Right lung (tissue), 5 donors: ENCODE results near the gene ANAPC2. TPM values are rescaled to one million over a fixed set of nuclear protein-coding genes. Genes with fewer than 3 reads are reported as not detected.
"Not testable (repeated sequence)": the region's sequence is repeated elsewhere in the genome, so short reads cannot be mapped to it uniquely, and the experiment has no call there.

Experiments
- DNase-seq, 2 donors: peaks; one replicate each; pipeline ENCODE4 v3.0.0-alpha.2; 2013
- polyA plus RNA-seq, 5 donors: library from polyadenylated mRNA; unstranded; fragments of 120-200 nt; gene quantifications; one replicate each; pipeline versions ENCODE4 v1.2.1 to v1.2.3, GENCODE V29; 2013; ENCODE audit warnings: inconsistent platforms in 1 of 5, low replicate concordance in 1 of 5; ENCODE audit not compliant: insufficient read length in 5 of 5, insufficient read depth in 1 of 5

ANAPC2 gene
- polyA plus RNA-seq, 5 donors, result 34.4 to 53.0 (median 44.4) TPM

DNA sequence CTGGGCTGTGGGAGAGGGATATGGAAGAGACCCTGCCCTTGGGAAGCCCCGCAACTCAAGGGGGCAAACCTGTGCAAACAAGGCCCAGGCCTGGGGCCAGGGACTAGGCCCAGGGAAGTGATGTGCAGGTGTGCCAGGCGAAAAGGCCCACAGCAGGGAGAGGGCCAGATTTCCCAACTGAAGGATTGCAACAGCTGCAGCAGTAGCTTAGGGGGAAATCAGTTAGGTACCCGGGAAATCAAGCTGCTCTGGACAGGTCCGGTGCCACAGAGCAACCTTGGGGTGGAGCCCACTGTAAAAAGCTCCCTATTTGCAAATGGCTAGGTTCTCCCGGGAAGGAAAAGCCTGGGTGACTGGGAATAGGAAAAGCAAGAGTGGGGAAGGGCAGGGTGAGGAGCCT lies 39.0 kb downstream of the ANAPC2 start:
- no peak for DNase-seq

DNA sequence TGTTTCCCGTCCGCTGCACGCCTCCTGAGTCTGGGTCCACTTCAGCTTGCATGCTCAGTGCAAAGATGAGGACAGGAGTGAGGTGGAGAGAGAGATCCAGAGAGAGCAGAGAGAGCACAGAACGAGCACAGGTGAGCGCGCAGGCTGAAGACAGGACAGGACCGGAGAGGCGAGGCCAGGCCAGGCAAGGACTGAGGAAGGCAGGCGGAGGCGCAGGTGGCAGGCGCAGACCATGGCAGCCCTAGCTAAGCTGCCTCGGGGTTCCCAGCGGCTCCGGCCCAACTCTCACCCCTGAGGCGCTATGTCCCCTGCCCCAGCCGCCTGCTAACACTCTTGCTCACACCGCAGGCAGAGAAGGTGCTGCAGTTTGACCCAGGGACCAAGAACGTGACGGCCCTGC lies 39.7 kb downstream of the ANAPC2 start:
- no peak for DNase-seq

DNA sequence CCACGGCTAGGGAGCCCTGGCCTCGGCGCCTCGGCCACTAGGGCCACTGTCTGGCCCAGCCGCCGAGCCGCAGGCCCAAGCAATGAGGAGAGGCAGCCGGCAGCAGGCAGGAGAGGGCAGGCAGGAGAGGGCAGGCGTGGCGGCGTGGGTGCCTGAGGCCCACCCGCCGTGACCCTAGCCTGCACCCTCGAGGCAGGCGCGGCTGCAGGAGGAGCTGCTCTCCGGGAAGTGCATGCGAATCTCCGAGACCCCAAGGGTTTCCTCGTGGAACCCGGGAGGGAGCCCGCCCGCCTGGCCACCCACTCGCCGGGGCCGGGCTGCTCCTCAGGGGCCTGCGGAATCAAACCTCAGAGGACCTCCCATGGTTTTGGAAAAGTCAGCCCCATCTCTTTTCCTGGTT lies 40.1 kb downstream of the ANAPC2 start:
- DNase-seq, result no peak

DNA sequence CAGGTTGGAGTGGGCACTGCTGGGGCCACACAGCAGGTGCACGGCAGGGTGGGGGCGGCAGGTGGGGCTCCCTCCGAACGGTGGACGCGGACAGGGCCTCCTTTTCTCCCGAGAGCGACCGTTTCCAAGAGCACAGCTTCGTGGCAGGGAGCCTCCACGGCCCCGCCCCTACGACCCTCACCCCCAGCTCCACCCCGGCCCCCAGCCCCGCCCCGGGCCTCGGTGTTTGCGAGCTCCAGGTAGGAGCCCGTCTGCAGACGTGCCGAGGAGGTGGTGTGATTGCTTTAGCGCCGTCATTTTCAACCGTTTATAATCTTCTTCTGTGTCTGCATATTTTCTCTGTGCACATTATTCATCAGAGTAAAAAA lies 40.6 kb downstream of the ANAPC2 start:
- DNase-seq, result no peak

DNA sequence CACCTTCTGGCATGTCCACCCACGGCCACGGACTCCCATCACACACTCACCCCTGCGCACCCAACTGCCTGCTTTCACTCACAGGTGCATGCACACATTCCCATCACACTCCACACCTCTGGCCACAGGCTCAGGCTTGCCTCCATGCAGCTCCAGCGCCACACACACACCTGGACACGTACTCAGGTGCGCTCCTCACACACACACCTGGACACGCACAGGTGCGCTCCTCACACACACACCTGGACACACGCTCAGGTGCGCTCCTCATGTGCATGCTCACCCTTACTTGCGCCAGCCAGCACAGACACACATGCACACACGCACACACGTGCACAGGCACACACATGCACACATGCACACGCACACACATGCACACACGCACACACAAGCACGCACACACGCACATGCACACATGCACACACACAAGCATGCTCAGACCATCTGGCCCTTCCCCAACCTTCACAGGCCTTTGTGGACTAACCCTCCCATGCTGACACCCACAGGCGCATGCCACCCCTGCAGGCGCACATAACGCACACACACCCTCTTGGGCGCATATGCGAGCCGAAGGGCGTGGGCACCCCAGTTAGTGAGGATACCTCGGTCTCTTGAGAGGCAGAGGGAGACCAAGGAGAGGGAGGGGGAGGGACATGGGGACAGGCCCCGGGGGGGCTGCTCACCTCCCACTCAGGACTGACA lies 41.1 kb downstream of the ANAPC2 start:
- DNase-seq, result no peak

DNA sequence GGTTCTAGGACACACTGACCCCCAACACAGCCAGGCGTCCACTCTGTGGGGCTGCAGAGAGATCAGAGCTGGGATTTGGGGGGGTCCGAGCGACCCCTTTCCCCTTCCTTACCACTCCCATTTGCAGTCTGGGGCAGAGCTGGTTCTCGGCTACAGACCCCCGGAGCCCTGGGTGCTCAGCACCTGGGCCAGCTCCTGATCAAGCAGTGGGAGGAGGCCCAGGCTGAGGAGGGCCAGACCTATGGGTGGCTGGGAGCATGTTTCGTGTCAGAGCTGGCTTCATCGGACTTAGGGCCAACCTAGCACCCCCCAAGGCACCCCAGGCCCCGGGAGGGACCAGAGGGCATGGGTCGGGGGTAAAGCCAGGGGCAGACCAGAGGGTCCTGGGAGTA lies 41.8 kb downstream of the ANAPC2 start:
- no peak for DNase-seq

DNA sequence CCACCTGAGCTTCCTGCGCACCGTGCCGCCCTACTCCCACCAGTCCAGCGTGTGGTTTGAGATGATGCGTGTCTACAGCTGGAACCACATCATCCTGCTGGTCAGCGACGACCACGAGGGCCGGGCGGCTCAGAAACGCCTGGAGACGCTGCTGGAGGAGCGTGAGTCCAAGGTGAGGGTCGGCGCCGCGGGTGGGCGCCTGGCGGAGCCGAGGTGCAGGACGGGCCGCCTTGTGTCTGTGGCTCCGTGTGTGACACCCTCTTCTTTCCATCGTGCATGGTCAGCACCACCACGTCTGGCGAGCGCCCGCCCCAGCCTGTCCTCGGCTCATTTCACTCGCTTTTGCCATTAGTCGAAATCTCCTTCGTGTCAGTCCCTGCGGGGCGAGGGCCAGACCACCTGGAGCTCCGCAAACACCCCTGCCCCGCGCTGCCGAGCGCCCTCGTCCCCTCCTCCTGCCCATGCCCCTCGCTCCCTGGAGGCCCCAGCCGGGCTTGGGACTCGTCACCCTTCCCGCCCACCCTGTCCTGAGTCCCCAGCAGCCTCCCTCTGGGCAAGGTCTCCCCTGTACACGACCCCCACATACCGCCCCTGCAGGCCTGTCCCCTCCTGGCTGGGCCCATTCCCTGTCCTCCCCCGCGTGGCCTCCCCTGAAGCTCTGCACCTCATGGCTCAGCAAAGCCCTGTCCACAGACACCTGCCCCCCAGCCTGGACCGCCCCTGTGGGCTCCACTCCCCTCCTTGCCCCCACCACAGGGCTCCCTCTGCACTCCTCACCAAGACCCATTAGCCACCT lies 42.4 kb downstream of the ANAPC2 start:
- no peak for DNase-seq

DNA sequence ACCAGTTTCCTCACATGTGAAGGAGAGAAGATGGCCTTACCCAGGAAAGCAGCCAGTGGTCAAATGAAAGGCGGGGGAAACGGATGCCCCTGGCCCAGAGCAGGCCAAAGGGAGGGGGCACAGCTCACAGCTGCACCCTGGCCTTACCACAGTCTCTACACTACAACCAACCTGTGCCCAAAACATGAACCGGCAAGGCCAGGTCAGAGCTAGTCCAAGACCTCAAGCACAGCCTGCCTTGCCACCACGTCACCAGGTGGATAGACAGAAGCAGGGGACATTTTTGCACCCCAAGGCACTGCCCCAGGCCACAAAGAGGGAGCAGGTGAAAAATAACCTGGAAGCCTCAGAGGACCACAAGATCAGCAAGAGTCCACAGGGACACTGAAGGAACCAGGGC lies 44.9 kb downstream of the ANAPC2 start:
- no peak for DNase-seq

DNA sequence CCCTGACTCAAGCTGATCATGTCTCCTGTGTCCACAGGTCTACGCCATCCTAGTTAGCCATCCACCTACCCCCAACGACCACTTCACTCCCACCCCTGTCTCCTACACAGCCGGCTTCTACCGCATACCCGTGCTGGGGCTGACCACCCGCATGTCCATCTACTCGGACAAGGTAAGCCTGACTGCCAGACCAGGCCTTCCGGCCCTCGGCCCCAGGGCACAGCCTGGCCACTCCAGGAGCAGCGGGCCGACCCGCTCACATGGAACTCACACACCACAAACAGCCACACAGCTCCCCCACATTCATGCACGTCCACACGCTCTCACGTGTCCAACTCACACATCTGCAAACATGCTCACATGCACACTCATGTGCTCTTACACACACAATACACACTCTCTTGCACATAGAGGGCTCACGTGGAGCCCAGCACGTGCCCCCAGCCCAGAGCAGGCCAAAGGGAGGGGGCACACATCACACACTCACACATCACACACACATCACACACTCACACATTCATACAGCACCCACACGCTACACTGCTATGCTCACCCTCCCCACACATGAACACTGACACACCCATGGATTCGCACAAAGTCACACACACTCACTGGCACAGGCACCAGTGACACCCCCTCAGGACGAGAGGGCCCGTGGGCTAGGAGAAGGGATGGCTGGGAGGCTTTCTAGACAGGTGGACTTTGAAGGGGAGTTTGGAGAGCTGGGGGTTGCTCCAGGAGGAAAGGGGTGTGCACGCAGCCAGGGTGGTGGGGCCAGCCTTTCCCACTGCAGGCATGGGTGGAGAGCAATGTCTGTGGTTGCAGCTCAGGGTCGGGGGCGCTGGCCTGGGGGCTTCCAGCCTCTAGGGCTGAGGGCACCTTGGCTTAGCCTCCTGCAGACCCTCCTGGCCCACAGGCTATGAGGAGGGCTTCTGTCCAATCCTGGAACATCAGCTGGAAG lies 46.1 kb downstream of the ANAPC2 start:
- DNase-seq, result no peak

DNA sequence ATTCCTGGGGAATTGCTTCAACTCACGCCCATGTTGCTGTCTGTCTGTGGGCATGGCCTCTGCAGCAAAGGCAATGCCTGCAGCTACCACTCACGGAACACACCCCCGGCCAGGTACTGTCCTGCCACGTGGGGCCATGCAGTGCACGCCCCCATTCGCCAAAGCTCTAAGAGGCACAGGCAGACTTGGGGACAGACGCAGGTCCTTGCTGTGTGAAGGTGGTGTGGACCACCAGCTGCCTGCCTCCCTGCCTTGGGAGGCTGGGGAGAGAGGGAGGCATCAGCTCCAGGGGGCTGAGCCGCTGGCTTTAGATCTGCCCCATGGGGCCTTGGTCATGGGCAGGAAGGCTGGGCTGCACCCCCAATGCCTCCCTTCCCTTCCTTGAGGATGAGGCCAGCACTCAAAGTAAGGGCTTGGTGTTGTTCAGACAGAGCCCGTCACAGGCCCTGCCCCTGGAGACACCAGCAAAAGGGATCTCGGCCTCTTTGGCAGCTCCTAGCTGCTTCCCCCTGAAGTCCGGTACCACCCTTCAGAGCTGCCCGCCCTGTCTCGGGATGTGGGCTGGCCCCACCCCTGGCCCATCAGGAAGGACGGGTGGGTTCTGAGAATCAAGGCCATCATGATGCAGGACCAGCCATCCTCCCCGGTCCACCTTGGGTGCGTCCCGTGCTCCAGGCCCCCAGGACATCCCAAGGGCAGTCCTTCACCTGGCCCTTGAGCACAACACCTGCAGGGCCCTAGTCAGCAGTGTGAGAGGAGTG lies 47.1 kb downstream of the ANAPC2 start:
- no peak for DNase-seq

DNA sequence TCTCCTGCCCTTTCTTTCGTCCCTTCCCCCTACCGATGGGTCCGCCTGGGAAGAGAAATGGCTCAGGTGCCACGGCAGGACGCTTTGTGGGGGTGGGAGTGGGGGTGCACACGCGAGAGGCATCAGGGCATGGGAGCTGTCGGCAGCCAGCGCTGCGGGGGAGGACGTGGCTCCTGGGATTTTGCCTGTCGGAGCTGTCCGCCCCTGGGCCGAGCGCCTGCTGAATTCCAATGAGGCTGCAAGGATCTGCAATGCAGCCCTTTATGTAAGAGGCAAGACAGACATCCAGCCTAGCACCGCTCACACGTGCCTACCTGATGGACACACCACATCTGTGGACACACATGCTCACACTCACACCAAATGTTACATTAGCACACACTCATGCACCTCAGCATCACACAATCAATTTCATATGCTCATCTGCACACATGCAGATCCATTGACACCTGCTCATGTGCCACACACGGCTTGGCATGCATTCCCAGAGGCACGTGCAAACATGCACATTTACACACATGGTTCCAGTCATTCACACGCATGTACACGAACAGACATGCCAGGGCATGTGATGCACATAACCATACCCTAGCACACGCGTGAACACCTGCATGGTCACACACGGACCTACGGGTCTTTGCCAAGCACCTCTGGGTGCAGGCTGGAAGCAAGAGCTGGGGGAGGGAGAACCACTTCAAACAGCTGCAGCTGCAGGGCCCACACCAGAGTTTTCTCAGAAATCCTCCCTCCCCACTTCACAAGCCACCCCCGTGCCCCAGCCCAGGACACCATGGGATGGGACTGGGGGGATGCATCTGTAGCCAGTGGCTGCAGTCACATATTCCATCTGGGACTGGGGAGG lies 48.0 kb downstream of the ANAPC2 start:
- no peak for DNase-seq

DNA sequence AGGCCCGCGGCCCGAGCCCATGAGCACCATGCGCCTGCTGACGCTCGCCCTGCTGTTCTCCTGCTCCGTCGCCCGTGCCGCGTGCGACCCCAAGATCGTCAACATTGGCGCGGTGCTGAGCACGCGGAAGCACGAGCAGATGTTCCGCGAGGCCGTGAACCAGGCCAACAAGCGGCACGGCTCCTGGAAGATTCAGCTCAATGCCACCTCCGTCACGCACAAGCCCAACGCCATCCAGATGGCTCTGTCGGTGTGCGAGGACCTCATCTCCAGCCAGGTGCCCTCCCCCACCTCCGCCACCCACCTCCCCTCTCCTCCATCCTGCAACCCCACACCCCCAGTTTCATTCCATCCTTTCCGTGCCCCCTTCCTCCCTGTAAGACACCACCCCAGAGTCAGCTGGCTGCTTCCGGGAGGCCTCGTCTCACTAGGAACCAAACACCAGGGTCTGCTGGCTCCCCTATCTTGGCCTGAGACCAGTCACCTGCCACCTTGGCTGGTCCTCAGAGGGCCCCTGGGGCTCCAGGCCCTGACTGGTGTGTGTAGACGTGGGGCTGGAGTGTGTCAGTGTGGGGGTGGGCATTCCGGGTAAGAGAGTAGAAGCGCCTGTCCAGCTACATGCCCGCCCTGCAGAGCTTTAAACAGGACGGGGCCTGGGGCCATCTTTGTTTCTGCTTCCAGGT lies 48.8 kb downstream of the ANAPC2 start:
- no peak for DNase-seq

DNA sequence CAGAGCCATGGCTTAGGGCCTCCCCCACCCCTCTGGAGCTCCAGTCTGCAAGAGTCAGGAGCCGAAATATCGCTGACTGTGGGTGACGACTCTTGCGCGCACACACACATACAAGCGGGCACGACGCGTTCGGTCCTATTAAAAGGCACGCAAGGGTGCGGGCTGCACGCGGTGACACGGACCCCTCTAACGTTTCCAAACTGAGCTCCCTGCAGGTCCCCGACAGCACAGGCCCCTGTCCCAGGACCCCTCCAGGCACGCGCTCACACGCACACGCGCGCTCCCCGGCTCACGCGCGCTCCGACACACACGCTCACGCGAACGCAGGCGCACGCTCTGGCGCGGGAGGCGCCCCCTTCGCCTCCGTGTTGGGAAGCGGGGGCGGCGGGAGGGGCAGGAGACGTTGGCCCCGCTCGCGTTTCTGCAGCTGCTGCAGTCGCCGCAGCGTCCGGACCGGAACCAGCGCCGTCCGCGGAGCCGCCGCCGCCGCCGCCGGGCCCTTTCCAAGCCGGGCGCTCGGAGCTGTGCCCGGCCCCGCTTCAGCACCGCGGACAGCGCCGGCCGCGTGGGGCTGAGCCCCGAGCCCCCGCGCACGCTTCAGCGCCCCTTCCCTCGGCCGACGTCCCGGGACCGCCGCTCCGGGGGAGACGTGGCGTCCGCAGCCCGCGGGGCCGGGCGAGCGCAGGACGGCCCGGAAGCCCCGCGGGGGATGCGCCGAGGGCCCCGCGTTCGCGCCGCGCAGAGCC lies 49.5 kb downstream of the ANAPC2 start, which contains the start of gene GRIN1:
Gene GRIN1 (plus strand): TSS at position 433 of the 746 bp plus-strand sequence. CDS start 333 bp downstream, outside the sequence.
- DNase-seq, result peak in 1 of 2 donors; percentile 21

DNA sequence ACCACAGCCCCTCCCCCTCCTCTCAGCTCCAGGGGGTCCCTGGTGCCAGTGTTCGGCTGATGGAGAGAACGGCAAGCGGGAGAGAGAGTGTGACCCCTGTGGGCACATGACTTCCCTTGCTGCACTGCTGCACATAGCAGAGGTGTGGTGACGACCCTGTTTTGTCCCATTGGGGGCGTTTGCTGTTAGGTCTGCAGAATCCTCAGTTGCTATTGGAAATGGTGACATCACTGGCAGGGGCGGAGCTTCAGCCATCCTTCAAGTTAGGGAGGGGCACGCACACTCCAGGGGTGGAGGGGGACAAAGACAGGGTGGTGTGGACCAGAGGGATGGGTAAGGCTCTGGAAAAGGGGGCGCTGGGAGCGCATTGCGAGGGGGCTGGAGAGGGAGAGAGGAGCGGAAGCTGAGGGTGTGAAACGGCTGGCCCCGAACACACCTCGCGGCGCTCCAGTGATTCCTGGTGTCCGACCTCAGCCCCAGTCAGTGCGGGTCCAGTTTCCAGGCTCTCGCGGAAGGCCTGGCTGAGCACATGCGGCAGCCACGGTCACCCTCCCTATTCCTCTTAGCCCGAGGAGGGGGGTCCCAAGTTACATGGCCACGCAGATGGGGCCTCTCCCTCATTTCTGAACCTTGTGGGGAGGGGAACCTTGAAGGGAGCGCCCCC lies 50.2 kb downstream of the ANAPC2 start:
- no peak for DNase-seq

DNA sequence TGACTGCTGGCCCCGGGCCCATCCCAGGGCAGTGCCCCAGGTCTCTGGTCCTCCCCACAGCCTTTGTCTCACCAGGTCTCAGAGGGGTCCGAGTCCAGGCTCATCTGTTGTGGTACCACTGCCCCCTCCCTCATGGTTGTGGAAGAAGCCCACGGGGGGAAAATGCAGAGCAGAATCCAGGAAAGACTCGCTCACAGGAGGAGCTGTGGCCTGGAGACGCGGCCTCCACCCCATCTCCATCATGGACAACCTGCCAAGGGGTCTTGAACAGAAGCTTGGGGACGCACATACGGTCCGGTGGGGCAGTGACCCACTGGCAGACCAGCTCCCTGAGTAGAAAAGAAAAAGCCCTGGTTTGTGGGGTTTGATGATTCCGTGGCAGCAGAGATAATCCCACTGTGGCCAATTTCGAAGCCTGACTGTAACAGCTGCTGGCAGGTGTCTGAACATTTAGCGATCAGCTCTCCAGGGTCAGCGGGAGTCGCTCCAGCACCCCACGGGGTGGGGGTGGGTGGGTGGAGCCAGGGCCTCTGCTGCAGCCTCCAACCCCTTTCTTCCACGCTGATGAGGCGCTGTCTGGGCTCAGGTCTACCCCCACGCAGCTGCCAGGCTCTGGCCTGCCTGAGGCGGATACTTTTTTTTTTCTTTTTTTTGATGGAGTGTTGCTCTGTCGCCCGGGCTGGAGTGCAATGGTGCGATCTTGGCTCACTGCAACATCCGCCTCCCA lies 51.3 kb downstream of the ANAPC2 start:
- DNase-seq, result no peak

DNA sequence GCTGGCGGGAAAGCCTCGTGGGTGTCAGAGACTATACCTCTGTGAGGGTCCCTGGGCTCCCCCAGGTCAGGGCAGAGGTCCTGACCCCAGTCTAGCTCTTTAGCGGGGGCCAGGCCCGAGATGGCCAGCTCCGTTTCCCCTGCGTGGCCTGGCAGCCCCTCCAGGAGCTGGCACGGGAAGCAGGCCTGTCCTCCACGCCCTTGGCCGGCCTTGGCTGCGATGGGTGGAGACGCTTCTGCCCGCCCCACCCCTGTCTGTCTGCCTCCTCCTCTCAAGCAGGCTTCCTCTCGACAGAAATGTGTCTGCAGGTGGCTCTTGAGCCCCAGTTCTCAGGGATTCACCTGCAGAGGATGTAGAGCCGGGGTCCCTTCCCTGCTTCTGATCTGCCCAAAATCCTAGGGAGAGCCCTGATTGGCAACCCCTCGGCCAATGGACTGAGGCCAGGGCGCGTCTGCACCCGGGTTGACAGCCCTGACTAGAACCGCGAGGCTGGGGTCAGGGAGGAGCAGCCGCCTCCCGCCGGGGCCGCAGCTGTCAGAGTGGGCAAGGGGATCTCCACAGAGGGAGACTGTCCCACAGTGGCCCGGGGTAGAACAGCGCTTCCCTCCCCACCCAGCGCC lies 52.0 kb downstream of the ANAPC2 start:
- no peak for DNase-seq

DNA sequence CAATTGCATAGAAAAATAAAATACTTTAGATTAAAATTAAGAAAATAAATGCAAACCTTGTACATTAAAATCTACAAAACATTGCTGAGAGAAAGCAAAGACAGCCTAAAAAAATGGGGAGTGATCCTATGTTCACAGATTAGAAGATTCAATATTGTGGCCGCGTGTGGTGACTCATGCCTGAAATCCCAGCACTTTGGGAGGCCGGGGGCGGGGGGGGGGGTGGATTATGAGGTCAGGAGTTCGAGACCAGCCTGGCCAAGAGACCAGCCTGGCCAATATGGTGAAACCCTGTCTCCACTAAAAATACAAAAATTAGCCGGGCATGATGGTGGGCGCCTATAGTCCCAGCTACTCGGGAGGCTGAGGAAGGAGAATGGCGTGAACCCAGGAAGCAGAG lies 53.2 kb downstream of the ANAPC2 start:
- DNase-seq, result not testable (repeated sequence)
